Kidney epithelial cell (primary cell): ENCODE data around the gene CTAGE1. TPM values are rescaled to one million over a fixed set of nuclear protein-coding genes. Genes with fewer than 3 reads are reported as not detected.

Experiments used
- DNase-seq: peaks from one replicate; pipeline ENCODE4 v3.0.0-alpha.2; 2010; ENCODE audit warnings: low read depth
- H3K27me3 ChIP-seq: 2 replicates; pipeline ENCODE4 v1.6.0; 2011; ENCODE audit warnings: low read length; ENCODE audit not compliant: control insufficient read depth, insufficient read depth
- H3K36me3 ChIP-seq: 2 replicates; pipeline ENCODE4 v1.5.1; 2011; ENCODE audit warnings: low read length; ENCODE audit not compliant: control insufficient read depth, insufficient read depth
- H3K4me3 ChIP-seq: 2 replicates; pipeline ENCODE4 v1.5.1; 2011; ENCODE audit warnings: low read depth, mild to moderate bottlenecking, control low read depth, low read length
- CTCF ChIP-seq: IDR thresholded peaks from 2 replicates; pipeline ENCODE4 v1.5.1; 2011; ENCODE audit warnings: mild to moderate bottlenecking, moderate library complexity, low read length, control low read depth, inconsistent platforms; ENCODE audit not compliant: insufficient read depth, poor library complexity, severe bottlenecking
- total RNA-seq: library from RNA; depleted of rRNA; stranded (reverse); fragments of >200 nt; gene quantifications from 2 replicates; pipeline ENCODE4 v1.2.3, GENCODE V29; 2015

CTAGE1 gene
- total RNA-seq, 1 donor from 2014 or later, result not detected

- peak; percentile 74 for TF ChIP-seq CTCF
Observed at GRCh38 chr18:22378672-22379282, 38.9 kb downstream of the CTAGE1 start.

GRCh38 chr18:22377769-22378168 is 39.9 kb downstream of the CTAGE1 start:
- Histone ChIP-seq H3K36me3 (no peaks in the 10 kb centered on the region), H3K4me3 (no peak overlapping the region), H3K27me3 (no peaks in the 10 kb centered on the region)
- DNase-seq, result no peak
- TF ChIP-seq CTCF, result no peak

More at GRCh38 chr18:22378672-22379282, 38.9 kb downstream of the CTAGE1 start:
- DNase-seq, result no peak
- Histone ChIP-seq H3K27me3 (no peaks in the 10 kb centered on the region), H3K36me3 (no peaks in the 10 kb centered on the region), H3K4me3 (no peak overlapping the region)

- no peak for TF ChIP-seq CTCF
- no peak overlapping the region for H3K4me3 ChIP-seq
- H3K36me3 ChIP-seq, result no peaks in the 10 kb centered on the region
- no peak for DNase-seq
- H3K27me3 ChIP-seq, result no peaks in the 10 kb centered on the region
Observed at GRCh38 chr18:22370414-22370813, 47.3 kb downstream of the CTAGE1 start.

GRCh38 chr18:22368021-22368420 is 49.7 kb downstream of the CTAGE1 start:
- TF ChIP-seq CTCF, result no peak
- Histone ChIP-seq H3K4me3 (no peak overlapping the region), H3K36me3 (no peaks in the 10 kb centered on the region), H3K27me3 (no peaks in the 10 kb centered on the region)
- DNase-seq, result no peak

- H3K27me3 ChIP-seq, result peaks cover 2% of the 10 kb centered on the region
- no peak for DNase-seq
- no peak overlapping the region for H3K4me3 ChIP-seq
- no peak for TF ChIP-seq CTCF
- H3K36me3 ChIP-seq, result no peaks in the 10 kb centered on the region
Observed at GRCh38 chr18:22367303-22367702, 50.4 kb downstream of the CTAGE1 start.

- no peaks in the 10 kb centered on the region for H3K36me3 ChIP-seq
- H3K4me3 ChIP-seq, result no peak overlapping the region
- DNase-seq, result no peak
- TF ChIP-seq CTCF, result peak; percentile 28
- peaks cover 2% of the 10 kb centered on the region for H3K27me3 ChIP-seq
Observed at GRCh38 chr18:22363867-22364463, 53.8 kb downstream of the CTAGE1 start.
